HG02981 (cell line): Measurements from ENCODE around the gene GRM4.
"Not testable (repeated sequence)": the region's sequence is repeated elsewhere in the genome, so short reads cannot be mapped to it uniquely, and the experiment has no call there.

Experiments
- ATAC-seq: cut with Tn5 transposase; IDR thresholded peaks from one replicate; pipeline ENCODE4 v1.9.1; 2021; ENCODE audit warnings: mild to moderate bottlenecking, moderate library complexity; ENCODE audit not compliant: unreplicated experiment

Gene GRM4

GRCh38 chr6:34146021-34146782 is at the start of gene GRM4:
GRM4 (minus strand) TSS chr6:34146087; CDS start chr6:34133496, 12,591 bp downstream.
- no peak for ATAC-seq

GRCh38 chr6:34194772-34195171 is 48.9 kb upstream of the GRM4 start:
- ATAC-seq, result no peak

GRCh38 chr6:34190504-34191122 is 44.7 kb upstream of the GRM4 start:
- no peak for ATAC-seq

GRCh38 chr6:34189806-34190503 is 44.1 kb upstream of the GRM4 start:
- no peak for ATAC-seq

- not testable (repeated sequence) for ATAC-seq
Measured at GRCh38 chr6:34184726-34185125, 38.8 kb upstream of the GRM4 start.

- no peak for ATAC-seq
Measured at GRCh38 chr6:34182751-34183531, 37.1 kb upstream of the GRM4 start.

- ATAC-seq, result no peak
Measured at GRCh38 chr6:34181908-34182307, 36.0 kb upstream of the GRM4 start.

GRCh38 chr6:34179106-34179720 is 33.3 kb upstream of the GRM4 start:
- no peak for ATAC-seq

GRCh38 chr6:34178357-34179105 is 32.6 kb upstream of the GRM4 start:
- ATAC-seq, result no peak

- no peak for ATAC-seq
Measured at GRCh38 chr6:34177181-34177591, 31.3 kb upstream of the GRM4 start.

GRCh38 chr6:34176261-34177031 is 30.6 kb upstream of the GRM4 start:
- ATAC-seq, result no peak

GRCh38 chr6:34174846-34175399 is 29.0 kb upstream of the GRM4 start:
- no peak for ATAC-seq

GRCh38 chr6:34172961-34173775 is 27.3 kb upstream of the GRM4 start:
- no peak for ATAC-seq

GRCh38 chr6:34170346-34170745 is 24.5 kb upstream of the GRM4 start:
- no peak for ATAC-seq

GRCh38 chr6:34169897-34170296 is 24.0 kb upstream of the GRM4 start:
- no peak for ATAC-seq

- ATAC-seq, result no peak
Measured at GRCh38 chr6:34161857-34162515, 16.1 kb upstream of the GRM4 start.

GRCh38 chr6:34159844-34160243 is 14.0 kb upstream of the GRM4 start:
- no peak for ATAC-seq

GRCh38 chr6:34158876-34159275 is 13.0 kb upstream of the GRM4 start:
- ATAC-seq, result no peak
